ENCODE results near the gene CTTN.

Gene CTTN

DNA sequence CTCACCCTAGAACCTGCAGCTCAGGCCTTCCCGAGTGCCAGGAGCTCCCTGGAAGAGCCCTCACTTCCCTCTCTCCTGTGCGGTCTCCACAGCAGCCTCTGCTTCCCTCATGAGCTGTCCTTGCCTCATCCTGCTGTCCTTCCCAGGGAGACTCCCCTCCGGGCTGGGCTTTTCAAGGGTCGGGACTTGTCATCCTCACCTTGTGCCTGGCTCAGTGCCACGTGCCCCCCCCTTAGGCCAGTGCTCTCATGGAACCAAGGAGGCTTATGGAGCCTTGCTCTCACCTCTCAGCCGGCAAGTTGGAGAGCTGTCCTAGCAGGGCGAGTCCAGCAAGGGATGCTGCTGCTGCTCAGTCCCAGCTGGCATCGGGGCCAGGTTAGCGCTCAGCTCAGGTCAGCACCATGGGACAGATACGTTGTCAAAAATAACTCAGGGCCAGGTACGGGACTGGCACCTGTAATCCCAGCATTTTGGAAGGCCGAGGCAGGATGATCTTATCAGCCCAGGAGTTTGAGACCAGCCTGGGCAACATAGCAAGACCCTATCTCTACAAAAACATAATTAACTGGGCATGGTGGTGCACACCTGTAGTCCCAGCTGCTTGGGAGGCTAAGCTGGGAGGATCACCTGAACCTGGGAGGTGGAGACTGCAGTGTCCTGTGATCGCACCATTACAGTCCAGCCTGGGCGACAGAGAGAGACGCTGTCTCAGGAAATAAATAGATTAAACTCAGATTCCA lies 13.6 kb downstream of the CTTN start:
- Histone ChIP-seq H3K4me2 (ENCODE audit: low read depth, low read length, poor library complexity, severe bottlenecking) (no peak overlapping the region), H3K4me1 (ENCODE audit: insufficient read depth, low read length, poor library complexity, severe bottlenecking) (no peaks in the 10 kb centered on the region), H3K36me3 (ENCODE audit: insufficient read depth, low read length) (no peaks in the 10 kb centered on the region), H2AFZ (ENCODE audit: low read length) (no peak overlapping the region), H3K9ac (ENCODE audit: low read depth, low read length, poor library complexity, severe bottlenecking) (no peak overlapping the region), H3K4me3 (ENCODE audit: low read length, poor library complexity, severe bottlenecking) (no peak overlapping the region), H4K20me1 (ENCODE audit: insufficient read depth, low read length, poor library complexity, severe bottlenecking) (no peaks in the 10 kb centered on the region), H3K9me2 (replicated peaks; ENCODE audit: low read depth, low read length) (no peaks in the 10 kb centered on the region), H3K27me3 (ENCODE audit: insufficient read depth, low read length, poor library complexity, severe bottlenecking) (no peaks in the 10 kb centered on the region), H3K79me2 (ENCODE audit: insufficient read depth, low read length) (no peaks in the 10 kb centered on the region), H3F3A (ENCODE audit: low read depth) (no peaks in the 10 kb centered on the region), H3K9me3 (ENCODE audit: insufficient read depth, low read depth, low read length) (no peaks in the 10 kb centered on the region)
- TF ChIP-seq EZH2phosphoT487 (IDR thresholded peaks at IDR 0.05; ENCODE audit: borderline replicate concordance) (no peak), CTCF (conservative IDR thresholded peaks at IDR 0.05; ENCODE audit: low read length) (no peak)

DNA sequence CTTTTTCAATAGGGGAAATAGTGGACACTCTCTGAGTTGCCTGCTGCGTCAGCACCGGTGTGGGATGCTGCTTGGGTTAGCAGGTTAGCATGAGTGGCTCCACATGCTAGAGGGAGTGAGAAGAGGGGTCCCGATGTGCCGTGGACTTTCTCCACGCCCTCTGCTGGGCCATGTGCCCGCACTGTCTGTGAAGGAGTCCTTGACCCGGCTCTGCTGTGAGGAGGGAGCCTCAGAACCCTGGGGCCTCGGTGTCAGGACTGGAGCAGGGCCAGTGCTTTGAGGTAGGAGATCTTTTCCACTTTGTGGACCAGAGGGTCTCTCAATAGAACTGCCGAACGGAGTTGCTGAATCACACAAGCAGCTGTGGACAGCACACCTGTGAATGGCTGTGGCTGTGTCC lies 14.8 kb downstream of the CTTN start:
- no peak overlapping the region for H3K4me3 ChIP-seq (ENCODE audit: low read length, poor library complexity, severe bottlenecking)
- no peaks in the 10 kb centered on the region for H3K79me2 ChIP-seq (ENCODE audit: insufficient read depth, low read length)
- TF ChIP-seq CTCF (conservative IDR thresholded peaks at IDR 0.05; ENCODE audit: low read length), result no peak
- TF ChIP-seq EZH2phosphoT487 (IDR thresholded peaks at IDR 0.05; ENCODE audit: borderline replicate concordance), result no peak
- H3K4me1 ChIP-seq (ENCODE audit: insufficient read depth, low read length, poor library complexity, severe bottlenecking), result no peaks in the 10 kb centered on the region
- no peak overlapping the region for H2AFZ ChIP-seq (ENCODE audit: low read length)
- no peaks in the 10 kb centered on the region for H3K9me2 ChIP-seq (replicated peaks; ENCODE audit: low read depth, low read length)
- H3K9ac ChIP-seq (ENCODE audit: low read depth, low read length, poor library complexity, severe bottlenecking), result no peak overlapping the region
- no peaks in the 10 kb centered on the region for H3K9me3 ChIP-seq (ENCODE audit: insufficient read depth, low read depth, low read length)
- H3K27me3 ChIP-seq (ENCODE audit: insufficient read depth, low read length, poor library complexity, severe bottlenecking), result no peaks in the 10 kb centered on the region
- H3K36me3 ChIP-seq (ENCODE audit: insufficient read depth, low read length), result no peaks in the 10 kb centered on the region
- no peaks in the 10 kb centered on the region for H4K20me1 ChIP-seq (ENCODE audit: insufficient read depth, low read length, poor library complexity, severe bottlenecking)
- H3K4me2 ChIP-seq (ENCODE audit: low read depth, low read length, poor library complexity, severe bottlenecking), result no peak overlapping the region
- H3F3A ChIP-seq (ENCODE audit: low read depth), result no peaks in the 10 kb centered on the region

DNA sequence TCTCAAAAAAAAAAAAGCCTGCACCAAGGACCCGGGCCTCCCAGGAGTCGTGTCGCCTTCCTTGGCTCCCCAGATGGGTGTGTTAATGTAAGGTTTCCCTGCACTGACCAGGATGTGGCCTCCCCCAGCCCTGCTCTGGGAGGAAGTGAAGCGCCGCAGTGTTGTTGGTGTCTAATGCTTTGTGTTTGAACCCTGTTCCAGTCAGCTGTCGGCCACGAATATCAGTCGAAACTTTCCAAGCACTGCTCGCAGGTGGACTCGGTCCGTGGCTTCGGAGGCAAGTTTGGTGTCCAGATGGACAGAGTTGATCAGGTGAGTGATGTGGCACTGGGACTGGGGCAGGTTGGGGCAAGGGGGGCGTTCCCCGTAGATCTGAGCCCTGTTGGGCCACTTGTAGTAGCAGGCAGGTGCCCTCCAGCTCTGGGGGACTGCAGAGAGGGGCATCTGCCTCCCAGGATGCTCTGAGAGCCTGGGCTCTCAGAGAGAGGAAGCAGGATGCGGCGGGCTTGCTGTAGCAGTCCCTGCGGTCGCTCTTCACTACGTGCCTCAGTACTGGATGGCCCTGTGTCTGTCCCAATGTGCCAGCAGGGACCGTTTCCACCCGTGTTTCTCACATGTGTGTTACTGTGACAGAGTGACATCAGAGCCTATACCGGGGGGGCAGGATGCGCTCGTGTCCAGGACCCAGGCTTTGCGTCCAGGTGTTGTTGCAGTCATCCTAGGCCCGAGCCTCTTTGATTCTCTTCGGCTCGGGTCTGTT lies 16.2 kb downstream of the CTTN start:
- Histone ChIP-seq H3K79me2 (ENCODE audit: insufficient read depth, low read length) (no peaks in the 10 kb centered on the region), H3K9me3 (ENCODE audit: insufficient read depth, low read depth, low read length) (no peaks in the 10 kb centered on the region), H4K20me1 (ENCODE audit: insufficient read depth, low read length, poor library complexity, severe bottlenecking) (no peaks in the 10 kb centered on the region), H3F3A (ENCODE audit: low read depth) (no peaks in the 10 kb centered on the region), H3K4me3 (ENCODE audit: low read length, poor library complexity, severe bottlenecking) (no peak overlapping the region), H3K36me3 (ENCODE audit: insufficient read depth, low read length) (no peaks in the 10 kb centered on the region), H3K4me1 (ENCODE audit: insufficient read depth, low read length, poor library complexity, severe bottlenecking) (no peaks in the 10 kb centered on the region), H3K9me2 (replicated peaks; ENCODE audit: low read depth, low read length) (no peaks in the 10 kb centered on the region), H3K9ac (ENCODE audit: low read depth, low read length, poor library complexity, severe bottlenecking) (no peak overlapping the region), H3K27me3 (ENCODE audit: insufficient read depth, low read length, poor library complexity, severe bottlenecking) (no peaks in the 10 kb centered on the region), H3K4me2 (ENCODE audit: low read depth, low read length, poor library complexity, severe bottlenecking) (no peak overlapping the region), H2AFZ (ENCODE audit: low read length) (no peak overlapping the region)
- TF ChIP-seq CTCF (conservative IDR thresholded peaks at IDR 0.05; ENCODE audit: low read length), result no peak
- no peak for TF ChIP-seq EZH2phosphoT487 (IDR thresholded peaks at IDR 0.05; ENCODE audit: borderline replicate concordance)
